GM13977 (cell line): ENCODE results near the gene PNPLA2.

Experiments
- DNase-seq: peaks from one replicate; pipeline ENCODE4 v3.0.0; 2012; ENCODE audit warnings: low spot score
- in situ Hi-C: fragments of 300-500 bp; cut with MboI; formaldehyde crosslinking; loops from one replicate; pipeline ENCODE4 v1.12.0; 2022; ENCODE audit warnings: low sequenced_read_pairs, low pct_unique_long_range_greater_than_20kb, mixed read lengths, inconsistent platforms; ENCODE audit not compliant: unreplicated experiment
- TF ChIP-seq, protein P1 (sequence below): IDR thresholded peaks from 2 replicates; pipeline ENCODE4 v1.5.1; 2012; ENCODE audit warnings: mild to moderate bottlenecking, control low read depth; ENCODE audit not compliant: insufficient read depth; ENCODE audit errors: extremely low read depth, missing control alignments

Gene PNPLA2

DNA sequence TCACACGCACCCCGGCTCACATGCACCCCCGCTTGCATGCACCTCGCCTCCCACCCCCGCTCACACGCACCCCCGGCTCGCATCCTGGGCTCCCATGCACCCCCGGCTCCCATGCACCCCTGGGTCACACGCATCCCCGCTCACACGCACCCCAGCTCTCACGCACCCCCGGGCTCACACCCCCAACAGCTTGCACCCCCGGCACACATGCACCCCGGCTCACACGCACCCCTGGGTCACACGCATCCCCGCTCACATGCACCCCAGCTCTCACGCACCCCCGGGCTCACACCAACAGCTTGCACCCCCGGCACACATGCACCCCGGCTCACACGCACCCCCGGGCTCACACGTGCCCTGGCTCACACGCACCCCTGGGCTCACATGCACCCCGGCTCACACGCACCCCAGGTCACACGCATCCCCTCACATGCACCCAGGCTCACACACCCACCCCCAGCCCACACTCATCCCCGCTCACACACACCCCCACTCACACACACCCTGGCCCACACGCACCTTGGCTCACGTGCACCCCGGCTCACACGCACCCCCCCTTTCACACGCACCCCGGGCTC, 40.1 kb downstream of the PNPLA2 start:
- in situ Hi-C loops: no loop called here
- TF ChIP-seq, protein P1, sequence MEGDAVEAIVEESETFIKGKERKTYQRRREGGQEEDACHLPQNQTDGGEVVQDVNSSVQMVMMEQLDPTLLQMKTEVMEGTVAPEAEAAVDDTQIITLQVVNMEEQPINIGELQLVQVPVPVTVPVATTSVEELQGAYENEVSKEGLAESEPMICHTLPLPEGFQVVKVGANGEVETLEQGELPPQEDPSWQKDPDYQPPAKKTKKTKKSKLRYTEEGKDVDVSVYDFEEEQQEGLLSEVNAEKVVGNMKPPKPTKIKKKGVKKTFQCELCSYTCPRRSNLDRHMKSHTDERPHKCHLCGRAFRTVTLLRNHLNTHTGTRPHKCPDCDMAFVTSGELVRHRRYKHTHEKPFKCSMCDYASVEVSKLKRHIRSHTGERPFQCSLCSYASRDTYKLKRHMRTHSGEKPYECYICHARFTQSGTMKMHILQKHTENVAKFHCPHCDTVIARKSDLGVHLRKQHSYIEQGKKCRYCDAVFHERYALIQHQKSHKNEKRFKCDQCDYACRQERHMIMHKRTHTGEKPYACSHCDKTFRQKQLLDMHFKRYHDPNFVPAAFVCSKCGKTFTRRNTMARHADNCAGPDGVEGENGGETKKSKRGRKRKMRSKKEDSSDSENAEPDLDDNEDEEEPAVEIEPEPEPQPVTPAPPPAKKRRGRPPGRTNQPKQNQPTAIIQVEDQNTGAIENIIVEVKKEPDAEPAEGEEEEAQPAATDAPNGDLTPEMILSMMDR: no peak
- DNase-seq: no peak

GRCh38 chr11:859394-860131, 40.8 kb downstream of the PNPLA2 start:
- no peak for DNase-seq
- TF ChIP-seq, protein P1: no peak
- in situ Hi-C loops: no loop called here

DNA sequence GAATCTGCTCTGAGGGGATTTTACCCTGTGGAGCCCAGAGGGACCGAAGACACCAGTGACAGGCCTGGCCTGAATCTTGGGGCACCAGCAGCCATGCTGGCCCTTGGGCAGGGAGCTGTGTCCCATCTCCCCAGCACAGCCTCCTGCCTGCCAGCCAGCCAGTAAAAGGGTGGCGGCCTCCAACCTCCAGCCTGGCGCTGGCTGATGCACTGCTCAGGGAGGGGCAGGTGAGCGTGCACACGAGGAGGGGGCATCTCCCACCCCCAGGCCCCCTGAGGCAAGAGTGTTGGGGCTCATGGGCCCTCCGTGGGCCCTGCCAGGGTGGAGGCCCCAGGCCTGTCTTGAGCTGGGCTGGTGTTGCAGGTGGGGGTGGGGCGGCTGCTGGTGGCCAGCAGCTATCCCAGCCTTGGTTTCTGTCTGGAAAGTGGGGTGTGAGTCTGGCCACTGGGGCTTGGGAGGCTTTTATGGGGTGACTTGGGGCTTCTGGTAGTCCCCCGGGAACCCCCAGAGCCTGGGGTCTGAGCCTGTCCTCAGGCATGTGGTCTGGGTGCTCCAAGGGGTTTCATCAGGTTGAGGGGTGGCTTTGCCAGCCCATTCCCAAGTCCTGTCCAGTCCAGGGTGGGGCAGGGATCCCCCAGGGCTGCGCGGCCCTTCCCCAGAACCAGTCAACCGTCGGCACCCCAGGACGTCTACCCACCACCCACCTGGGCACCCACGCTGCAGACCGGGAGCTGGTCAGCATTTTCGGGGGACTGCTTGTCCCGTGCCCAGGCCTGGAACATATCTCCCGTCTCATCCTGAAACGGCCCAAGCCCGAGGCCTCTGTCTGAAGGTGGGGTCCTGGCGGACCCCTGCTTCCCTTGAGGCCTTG, 41.8 kb downstream of the PNPLA2 start:
- DNase-seq: no peak
- in situ Hi-C loops: no loop called here
- TF ChIP-seq, protein P1: no peak

DNA sequence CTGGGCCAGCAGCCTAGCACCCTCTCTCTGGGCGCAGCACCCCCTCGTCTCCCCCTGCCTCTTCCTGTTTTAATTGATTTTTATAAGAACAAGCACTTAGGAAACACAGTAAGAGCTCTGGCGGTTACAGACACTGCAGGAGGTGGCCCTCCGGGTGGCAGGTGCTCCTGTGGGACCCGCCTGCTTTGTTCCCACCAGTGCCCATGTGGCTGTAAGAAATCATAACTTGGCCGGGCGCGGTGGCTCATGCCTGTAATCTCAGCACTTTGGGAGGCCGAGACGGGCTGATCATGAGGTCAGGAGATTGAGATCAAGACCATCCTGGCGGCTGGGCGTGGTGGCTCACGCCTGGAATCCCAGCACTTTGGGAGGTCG, 42.4 kb downstream of the PNPLA2 start:
- in situ Hi-C loops: no loop called here
- no peak for DNase-seq
- TF ChIP-seq, protein P1: no peak

GRCh38 chr11:862081-862661, 43.5 kb downstream of the PNPLA2 start:
- in situ Hi-C loops: no loop called here
- DNase-seq: no peak
- TF ChIP-seq, protein P1: no peak

- no peak for DNase-seq
- TF ChIP-seq, protein P1: no peak
- in situ Hi-C loops: no loop called here
Measured at GRCh38 chr11:862696-863022, 43.9 kb downstream of the PNPLA2 start.
